Activated T-cell treated with anti-CD3 and anti-CD28 coated beads for 48 hours (primary cell): Measurements from ENCODE around the gene VSTM5.
"Not testable (repeated sequence)": the region's sequence is repeated elsewhere in the genome, so short reads cannot be mapped to it uniquely, and the experiment has no call there.

Source experiments
- DNase-seq: peaks from one replicate; pipeline ENCODE4 v3.0.0-alpha.2; 2020; ENCODE audit warnings: low read depth

Gene VSTM5

GRCh38 chr11:93796441-93797231 lies 53.8 kb downstream of the VSTM5 start:
- DNase-seq = no peak

- no peak for DNase-seq
These were observed 58.9 kb downstream of the VSTM5 start for GRCh38 chr11:93791493-93791892.

GRCh38 chr11:93784935-93785360 lies 65.5 kb downstream of the VSTM5 start:
- DNase-seq = no peak

- peak; percentile 85 for DNase-seq
These were observed 66.1 kb downstream of the VSTM5 start, which contains the start of gene MED17 for GRCh38 chr11:93784145-93784934. Gene MED17 (plus strand): TSS chr11:93784282. CDS start chr11:93784514, 232 bp downstream.

- DNase-seq = no peak
These were observed 66.7 kb downstream of the VSTM5 start for GRCh38 chr11:93783765-93784144.

GRCh38 chr11:93783362-93783761 lies 67.1 kb downstream of the VSTM5 start:
- no peak for DNase-seq

GRCh38 chr11:93775289-93775688 lies 75.1 kb downstream of the VSTM5 start:
- no peak for DNase-seq

GRCh38 chr11:93774560-93774959 lies 75.9 kb downstream of the VSTM5 start:
- not testable (repeated sequence) for DNase-seq

GRCh38 chr11:93773601-93774200 lies 76.7 kb downstream of the VSTM5 start:
- DNase-seq = no peak

GRCh38 chr11:93773045-93773477 lies 77.4 kb downstream of the VSTM5 start:
- no peak for DNase-seq

GRCh38 chr11:93772123-93772522 lies 78.3 kb downstream of the VSTM5 start:
- no peak for DNase-seq

- DNase-seq = no peak
These were observed 80.3 kb downstream of the VSTM5 start for GRCh38 chr11:93770160-93770559.
